ENCODE data around the gene PPT1. TPM values are rescaled to one million over a fixed set of nuclear protein-coding genes. Genes with fewer than 3 reads are reported as not detected.

PPT1 gene
- total RNA-seq, 1 experiment from 2014 or later = 107 TPM

DNA sequence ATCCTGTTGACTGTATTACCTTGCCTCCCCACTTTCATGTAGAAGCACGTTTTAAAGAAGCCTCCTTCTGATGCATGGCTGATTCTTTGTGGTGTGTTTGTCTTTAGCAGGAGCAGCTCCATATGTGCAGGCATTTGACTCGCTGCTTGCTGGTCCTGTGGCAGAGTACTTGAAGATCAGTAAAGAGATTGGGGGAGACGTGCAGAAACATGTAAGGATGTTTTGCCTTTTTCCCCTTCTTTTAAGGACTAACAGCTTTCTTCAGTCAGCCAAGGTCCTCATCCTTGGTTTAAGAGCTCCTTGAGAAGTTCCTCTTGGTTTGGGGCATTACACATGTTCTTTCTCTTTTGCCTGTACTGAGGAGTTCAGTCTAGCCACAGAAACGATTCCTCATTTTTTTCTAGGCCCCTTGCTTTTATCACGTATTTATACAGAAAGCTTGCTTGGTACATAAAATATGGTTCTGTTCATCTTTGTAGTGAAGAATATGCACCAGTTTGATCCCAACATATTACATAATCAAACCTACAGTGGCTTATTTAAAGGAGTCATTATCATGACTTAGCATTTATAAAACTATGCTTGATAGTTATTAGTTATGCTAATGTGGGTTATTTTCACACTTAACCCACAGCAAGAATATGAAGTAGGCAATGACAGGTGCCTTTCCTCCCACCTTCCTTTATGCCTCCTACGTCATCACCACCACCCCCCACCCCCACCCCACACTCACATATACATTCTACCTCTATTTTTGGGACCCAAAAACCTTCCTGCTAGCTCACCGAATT, 36.9 kb downstream of the PPT1 start (continued):
- TF ChIP-seq, protein P1, sequence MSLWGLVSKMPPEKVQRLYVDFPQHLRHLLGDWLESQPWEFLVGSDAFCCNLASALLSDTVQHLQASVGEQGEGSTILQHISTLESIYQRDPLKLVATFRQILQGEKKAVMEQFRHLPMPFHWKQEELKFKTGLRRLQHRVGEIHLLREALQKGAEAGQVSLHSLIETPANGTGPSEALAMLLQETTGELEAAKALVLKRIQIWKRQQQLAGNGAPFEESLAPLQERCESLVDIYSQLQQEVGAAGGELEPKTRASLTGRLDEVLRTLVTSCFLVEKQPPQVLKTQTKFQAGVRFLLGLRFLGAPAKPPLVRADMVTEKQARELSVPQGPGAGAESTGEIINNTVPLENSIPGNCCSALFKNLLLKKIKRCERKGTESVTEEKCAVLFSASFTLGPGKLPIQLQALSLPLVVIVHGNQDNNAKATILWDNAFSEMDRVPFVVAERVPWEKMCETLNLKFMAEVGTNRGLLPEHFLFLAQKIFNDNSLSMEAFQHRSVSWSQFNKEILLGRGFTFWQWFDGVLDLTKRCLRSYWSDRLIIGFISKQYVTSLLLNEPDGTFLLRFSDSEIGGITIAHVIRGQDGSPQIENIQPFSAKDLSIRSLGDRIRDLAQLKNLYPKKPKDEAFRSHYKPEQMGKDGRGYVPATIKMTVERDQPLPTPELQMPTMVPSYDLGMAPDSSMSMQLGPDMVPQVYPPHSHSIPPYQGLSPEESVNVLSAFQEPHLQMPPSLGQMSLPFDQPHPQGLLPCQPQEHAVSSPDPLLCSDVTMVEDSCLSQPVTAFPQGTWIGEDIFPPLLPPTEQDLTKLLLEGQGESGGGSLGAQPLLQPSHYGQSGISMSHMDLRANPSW (CRISPR knock-in tag; conservative IDR thresholded peaks at IDR 0.05; ENCODE audit: low read depth) = no peak
- TF ChIP-seq RORB (CRISPR knock-in tag; IDR thresholded peaks at IDR 0.05) (no peak), EMX1 (CRISPR knock-in tag; IDR thresholded peaks at IDR 0.05) (no peak), PRRX2 (CRISPR knock-in tag; IDR thresholded peaks at IDR 0.05) (no peak)
- TF ChIP-seq, protein P2, sequence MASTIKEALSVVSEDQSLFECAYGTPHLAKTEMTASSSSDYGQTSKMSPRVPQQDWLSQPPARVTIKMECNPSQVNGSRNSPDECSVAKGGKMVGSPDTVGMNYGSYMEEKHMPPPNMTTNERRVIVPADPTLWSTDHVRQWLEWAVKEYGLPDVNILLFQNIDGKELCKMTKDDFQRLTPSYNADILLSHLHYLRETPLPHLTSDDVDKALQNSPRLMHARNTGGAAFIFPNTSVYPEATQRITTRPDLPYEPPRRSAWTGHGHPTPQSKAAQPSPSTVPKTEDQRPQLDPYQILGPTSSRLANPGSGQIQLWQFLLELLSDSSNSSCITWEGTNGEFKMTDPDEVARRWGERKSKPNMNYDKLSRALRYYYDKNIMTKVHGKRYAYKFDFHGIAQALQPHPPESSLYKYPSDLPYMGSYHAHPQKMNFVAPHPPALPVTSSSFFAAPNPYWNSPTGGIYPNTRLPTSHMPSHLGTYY (CRISPR knock-in tag; IDR thresholded peaks at IDR 0.05) = no peak

GRCh38 chr1:40059338-40059959, 37.6 kb downstream of the PPT1 start:
- ATAC-seq (peak; percentile 95), DNase-seq (ENCODE audit: low spot score) (peak; percentile 53)
- peaks cover 40% of the 10 kb centered on the region for H3K36me3 Mint-ChIP-seq
- TF ChIP-seq CREB1 (CRISPR knock-in tag; IDR thresholded peaks at IDR 0.05) = no peak
- no peak for TF ChIP-seq ESRRA (CRISPR knock-in tag; IDR thresholded peaks at IDR 0.05; ENCODE audit: borderline replicate concordance)
- TF ChIP-seq NR1H2 (CRISPR knock-in tag; IDR thresholded peaks at IDR 0.05) = no peak
- TF ChIP-seq, protein P3, sequence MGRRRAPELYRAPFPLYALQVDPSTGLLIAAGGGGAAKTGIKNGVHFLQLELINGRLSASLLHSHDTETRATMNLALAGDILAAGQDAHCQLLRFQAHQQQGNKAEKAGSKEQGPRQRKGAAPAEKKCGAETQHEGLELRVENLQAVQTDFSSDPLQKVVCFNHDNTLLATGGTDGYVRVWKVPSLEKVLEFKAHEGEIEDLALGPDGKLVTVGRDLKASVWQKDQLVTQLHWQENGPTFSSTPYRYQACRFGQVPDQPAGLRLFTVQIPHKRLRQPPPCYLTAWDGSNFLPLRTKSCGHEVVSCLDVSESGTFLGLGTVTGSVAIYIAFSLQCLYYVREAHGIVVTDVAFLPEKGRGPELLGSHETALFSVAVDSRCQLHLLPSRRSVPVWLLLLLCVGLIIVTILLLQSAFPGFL (CRISPR knock-in tag; IDR thresholded peaks at IDR 0.05; ENCODE audit: borderline replicate concordance) = no peak
- no peak for TF ChIP-seq GRHL2 (CRISPR knock-in tag; IDR thresholded peaks at IDR 0.05; ENCODE audit: insufficient replicate concordance, severe bottlenecking)
- TF ChIP-seq ZNF138 (CRISPR knock-in tag; conservative IDR thresholded peaks at IDR 0.05) = no peak
- TF ChIP-seq ZNF671 (CRISPR knock-in tag; IDR thresholded peaks at IDR 0.05) = no peak
- TF ChIP-seq, protein P4, sequence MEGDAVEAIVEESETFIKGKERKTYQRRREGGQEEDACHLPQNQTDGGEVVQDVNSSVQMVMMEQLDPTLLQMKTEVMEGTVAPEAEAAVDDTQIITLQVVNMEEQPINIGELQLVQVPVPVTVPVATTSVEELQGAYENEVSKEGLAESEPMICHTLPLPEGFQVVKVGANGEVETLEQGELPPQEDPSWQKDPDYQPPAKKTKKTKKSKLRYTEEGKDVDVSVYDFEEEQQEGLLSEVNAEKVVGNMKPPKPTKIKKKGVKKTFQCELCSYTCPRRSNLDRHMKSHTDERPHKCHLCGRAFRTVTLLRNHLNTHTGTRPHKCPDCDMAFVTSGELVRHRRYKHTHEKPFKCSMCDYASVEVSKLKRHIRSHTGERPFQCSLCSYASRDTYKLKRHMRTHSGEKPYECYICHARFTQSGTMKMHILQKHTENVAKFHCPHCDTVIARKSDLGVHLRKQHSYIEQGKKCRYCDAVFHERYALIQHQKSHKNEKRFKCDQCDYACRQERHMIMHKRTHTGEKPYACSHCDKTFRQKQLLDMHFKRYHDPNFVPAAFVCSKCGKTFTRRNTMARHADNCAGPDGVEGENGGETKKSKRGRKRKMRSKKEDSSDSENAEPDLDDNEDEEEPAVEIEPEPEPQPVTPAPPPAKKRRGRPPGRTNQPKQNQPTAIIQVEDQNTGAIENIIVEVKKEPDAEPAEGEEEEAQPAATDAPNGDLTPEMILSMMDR (IDR thresholded peaks at IDR 0.05) = no peak; the same call in 1 of the 2 replicates
- no peak for TF ChIP-seq FOXP1 (CRISPR knock-in tag; IDR thresholded peaks at IDR 0.05; ENCODE audit: borderline replicate concordance)
- no peak for TF ChIP-seq TEAD4 (CRISPR knock-in tag; IDR thresholded peaks at IDR 0.05)
- TF ChIP-seq ATF6 (CRISPR knock-in tag; IDR thresholded peaks at IDR 0.05) = no peak
- no peak for TF ChIP-seq TCF7 (CRISPR knock-in tag; IDR thresholded peaks at IDR 0.05; ENCODE audit: low read depth)
- no peak for TF ChIP-seq E2F1 (CRISPR knock-in tag; IDR thresholded peaks at IDR 0.05)
- TF ChIP-seq RELA (CRISPR knock-in tag; IDR thresholded peaks at IDR 0.05; ENCODE audit: borderline replicate concordance) = no peak
- TF ChIP-seq, protein P5, sequence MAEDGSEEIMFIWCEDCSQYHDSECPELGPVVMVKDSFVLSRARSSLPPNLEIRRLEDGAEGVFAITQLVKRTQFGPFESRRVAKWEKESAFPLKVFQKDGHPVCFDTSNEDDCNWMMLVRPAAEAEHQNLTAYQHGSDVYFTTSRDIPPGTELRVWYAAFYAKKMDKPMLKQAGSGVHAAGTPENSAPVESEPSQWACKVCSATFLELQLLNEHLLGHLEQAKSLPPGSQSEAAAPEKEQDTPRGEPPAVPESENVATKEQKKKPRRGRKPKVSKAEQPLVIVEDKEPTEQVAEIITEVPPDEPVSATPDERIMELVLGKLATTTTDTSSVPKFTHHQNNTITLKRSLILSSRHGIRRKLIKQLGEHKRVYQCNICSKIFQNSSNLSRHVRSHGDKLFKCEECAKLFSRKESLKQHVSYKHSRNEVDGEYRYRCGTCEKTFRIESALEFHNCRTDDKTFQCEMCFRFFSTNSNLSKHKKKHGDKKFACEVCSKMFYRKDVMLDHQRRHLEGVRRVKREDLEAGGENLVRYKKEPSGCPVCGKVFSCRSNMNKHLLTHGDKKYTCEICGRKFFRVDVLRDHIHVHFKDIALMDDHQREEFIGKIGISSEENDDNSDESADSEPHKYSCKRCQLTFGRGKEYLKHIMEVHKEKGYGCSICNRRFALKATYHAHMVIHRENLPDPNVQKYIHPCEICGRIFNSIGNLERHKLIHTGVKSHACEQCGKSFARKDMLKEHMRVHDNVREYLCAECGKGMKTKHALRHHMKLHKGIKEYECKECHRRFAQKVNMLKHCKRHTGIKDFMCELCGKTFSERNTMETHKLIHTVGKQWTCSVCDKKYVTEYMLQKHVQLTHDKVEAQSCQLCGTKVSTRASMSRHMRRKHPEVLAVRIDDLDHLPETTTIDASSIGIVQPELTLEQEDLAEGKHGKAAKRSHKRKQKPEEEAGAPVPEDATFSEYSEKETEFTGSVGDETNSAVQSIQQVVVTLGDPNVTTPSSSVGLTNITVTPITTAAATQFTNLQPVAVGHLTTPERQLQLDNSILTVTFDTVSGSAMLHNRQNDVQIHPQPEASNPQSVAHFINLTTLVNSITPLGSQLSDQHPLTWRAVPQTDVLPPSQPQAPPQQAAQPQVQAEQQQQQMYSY (CRISPR knock-in tag; IDR thresholded peaks at IDR 0.05) = no peak
- H3K9me3 Mint-ChIP-seq = no peaks in the 10 kb centered on the region
- no peaks in the 10 kb centered on the region for H3K27me3 Mint-ChIP-seq (ENCODE audit: low read depth)
- H3K4me3 Mint-ChIP-seq = peak overlapping the region; percentile 26
- peak overlapping the region; percentile 89 for H3K27ac Mint-ChIP-seq
- ChIA-PET CTCF (interaction anchor here (0.7 to 0.8 kb wide), 2 partner anchors 27 to 140 kb away, joined by 3 read pairs; no protein-coding TSS in a partner anchor), POLR2A (no interaction called here)
- H3K4me1 Mint-ChIP-seq = peaks cover 33% of the 10 kb centered on the region
